WTC11 (cell line): ENCODE data around the gene PGGHG. TPM values are rescaled to one million over a fixed set of nuclear protein-coding genes. Genes with fewer than 3 reads are reported as not detected.

ENCODE experiments used
- ATAC-seq: fragments of 200-7000 bp; cut with Tn5 transposase; 2 replicates; pipeline ENCODE4 v1.10.0; 2021; ENCODE audit warnings: mild to moderate bottlenecking, moderate library complexity
- CTCF ChIA-PET: fragments of 300-600 bp; sonication (Branson Sonifier 250); formaldehyde crosslinking; loops from one replicate; lab custom pipeline; 2021; ENCODE audit warnings: antibody characterized with exemption; lab: Charles Lee
- POLR2A ChIA-PET: fragments of 350-600 bp; sonication (Branson Sonifier 250); formaldehyde crosslinking; loops from one replicate; lab custom pipeline; 2021; ENCODE audit warnings: antibody characterized with exemption; lab: Charles Lee
- DNase-seq: peaks from one replicate; pipeline ENCODE4 v3.0.0; 2021; ENCODE audit warnings: low spot score
- H3K27ac Mint-ChIP-seq: 2 replicates; pipeline ENCODE4 v1.8.0; 2021; ENCODE audit warnings: mixed read lengths
- H3K27me3 Mint-ChIP-seq: 2 replicates; pipeline ENCODE4 v1.8.0; 2021; ENCODE audit warnings: low read depth, mild to moderate bottlenecking, moderate library complexity, mixed read lengths
- H3K36me3 Mint-ChIP-seq: 2 replicates; pipeline ENCODE4 v1.8.0; 2021; ENCODE audit warnings: mixed read lengths
- H3K4me1 Mint-ChIP-seq: 2 replicates; pipeline ENCODE4 v1.8.0; 2022; ENCODE audit warnings: mixed read lengths
- H3K4me3 Mint-ChIP-seq: 2 replicates; pipeline ENCODE4 v1.8.0; 2021; ENCODE audit warnings: mild to moderate bottlenecking, moderate library complexity, mixed read lengths
- H3K9me3 Mint-ChIP-seq: 2 replicates; pipeline ENCODE4 v1.8.0; 2021; ENCODE audit warnings: mixed read lengths
- CREM ChIP-seq: sonication (generic); formaldehyde crosslinking; IDR thresholded peaks from 2 replicates; pipeline ENCODE4 v1.8.1; 2022; ENCODE audit warnings: mild to moderate bottlenecking, missing genetic modification reagents, moderate library complexity
- FOXK1 ChIP-seq: sonication (generic); formaldehyde crosslinking; IDR thresholded peaks from 2 replicates; pipeline ENCODE4 v1.8.0; 2022; ENCODE audit warnings: mild to moderate bottlenecking, moderate library complexity, missing genetic modification reagents
- HMGXB4 ChIP-seq: sonication (generic); formaldehyde crosslinking; IDR thresholded peaks from 2 replicates; pipeline ENCODE4 v1.8.1; 2023; ENCODE audit warnings: mild to moderate bottlenecking, moderate library complexity, missing genetic modification reagents
- MAX ChIP-seq: sonication (generic); formaldehyde crosslinking; IDR thresholded peaks from 2 replicates; pipeline ENCODE4 v1.8.0; 2022; ENCODE audit warnings: mild to moderate bottlenecking, missing genetic modification reagents
- NR1H2 ChIP-seq: sonication (generic); formaldehyde crosslinking; IDR thresholded peaks from 2 replicates; pipeline ENCODE4 v1.9.0; 2021; ENCODE audit warnings: mild to moderate bottlenecking, moderate library complexity, missing genetic modification reagents
- SMAD3 ChIP-seq: sonication (generic); formaldehyde crosslinking; IDR thresholded peaks from 2 replicates; pipeline ENCODE4 v1.8.0; 2022; ENCODE audit warnings: missing genetic modification reagents, mild to moderate bottlenecking, borderline replicate concordance
- SMAD4 ChIP-seq: sonication (generic); formaldehyde crosslinking; IDR thresholded peaks from 2 replicates; pipeline ENCODE4 v1.8.0; 2022; ENCODE audit warnings: mild to moderate bottlenecking, missing genetic modification reagents
- SP1 ChIP-seq: sonication (generic); formaldehyde crosslinking; conservative IDR thresholded peaks from 2 replicates; pipeline ENCODE4 v1.8.1; 2022; ENCODE audit warnings: missing genetic modification reagents
- ZMAT4 ChIP-seq: fragments of 250-450 bp; sonication (Bioruptor Pico); IDR thresholded peaks from 2 replicates; pipeline ENCODE4 v1.9.0; 2021; ENCODE audit warnings: mild to moderate bottlenecking
- ZNF121 ChIP-seq: sonication (generic); formaldehyde crosslinking; IDR thresholded peaks from 2 replicates; pipeline ENCODE4 v1.8.0; 2023; ENCODE audit warnings: missing genetic modification reagents
- ZNF138 ChIP-seq: sonication (generic); formaldehyde crosslinking; conservative IDR thresholded peaks from 2 replicates; pipeline ENCODE4 v1.8.1; 2022; ENCODE audit warnings: mild to moderate bottlenecking, moderate library complexity, missing genetic modification reagents
- ZNF232 ChIP-seq: sonication (generic); formaldehyde crosslinking; IDR thresholded peaks from 2 replicates; pipeline ENCODE4 v1.8.0; 2022; ENCODE audit warnings: mild to moderate bottlenecking, missing genetic modification reagents
- ZNF416 ChIP-seq: fragments of 250-450 bp; sonication (Bioruptor Pico); IDR thresholded peaks from 2 replicates; pipeline ENCODE4 v1.9.0; 2021; ENCODE audit warnings: mild to moderate bottlenecking, inconsistent platforms
- ZNF423 ChIP-seq: fragments of 250-450 bp; sonication (Bioruptor Pico); IDR thresholded peaks from 2 replicates; pipeline ENCODE4 v2.1.2; 2022; ENCODE audit warnings: mild to moderate bottlenecking, moderate library complexity
- ZNF671 ChIP-seq: fragments of 250-450 bp; sonication (Bioruptor Pico); IDR thresholded peaks from 2 replicates; pipeline ENCODE4 v1.8.0; 2021; ENCODE audit warnings: mild to moderate bottlenecking
- total RNA-seq: library from RNA; stranded (reverse); gene quantifications from 3 replicates; pipeline ENCODE4 v1.2.3, GENCODE V29; 2021
- TF ChIP-seq, protein P1 (sequence below): sonication (generic); formaldehyde crosslinking; IDR thresholded peaks from 2 replicates; pipeline ENCODE4 v1.8.0; 2022; ENCODE audit warnings: mild to moderate bottlenecking, missing genetic modification reagents
- TF ChIP-seq, protein P2 (sequence below): sonication (generic); formaldehyde crosslinking; IDR thresholded peaks from 2 replicates; pipeline ENCODE4 v1.8.0; 2023; ENCODE audit warnings: missing genetic modification reagents
- TF ChIP-seq, protein P3 (sequence below): fragments of 250-450 bp; sonication (Bioruptor Pico); conservative IDR thresholded peaks from 2 replicates; pipeline ENCODE4 v1.9.0; 2021; ENCODE audit warnings: mild to moderate bottlenecking
- TF ChIP-seq, protein P4 (sequence below): fragments of 250-450 bp; sonication (Bioruptor Pico); IDR thresholded peaks from 2 replicates; pipeline ENCODE4 v1.9.0; 2021; ENCODE audit warnings: moderate library complexity, mild to moderate bottlenecking, inconsistent platforms, borderline replicate concordance
- TF ChIP-seq, protein P5 (sequence below): sonication (generic); formaldehyde crosslinking; IDR thresholded peaks from 2 replicates; pipeline ENCODE4 v1.8.1; 2022; ENCODE audit warnings: mild to moderate bottlenecking, missing genetic modification reagents, moderate library complexity, borderline replicate concordance
- TF ChIP-seq, protein P6 (sequence below): sonication (generic); formaldehyde crosslinking; IDR thresholded peaks from 2 replicates; pipeline ENCODE4 v1.8.1; 2023; ENCODE audit warnings: mild to moderate bottlenecking, missing genetic modification reagents, moderate library complexity
- TF ChIP-seq, protein P7 (sequence below): sonication (generic); formaldehyde crosslinking; IDR thresholded peaks from 2 replicates; pipeline ENCODE4 v1.8.0; 2022; ENCODE audit warnings: mild to moderate bottlenecking, missing genetic modification reagents

The PGGHG gene
- total RNA-seq, 1 experiment from 2014 or later, result 74.9 TPM

- Mint-ChIP-seq H3K4me1 (peaks cover 53% of the 10 kb centered on the region), H3K27ac (peak overlapping the region; percentile 82; the same call in 1 of the 2 replicates)
- CTCF ChIA-PET, result interaction anchor here (0.6 to 2.6 kb wide), 5 partner anchors 9 to 64 kb away, joined by 3 to 23 read pairs (median 5); no protein-coding TSS in a partner anchor
- TF ChIP-seq ZMAT4 (CRISPR knock-in tag) (no peak), ZNF416 (CRISPR knock-in tag) (no peak), ZNF423 (CRISPR knock-in tag) (peak; percentile 70), SP1 (CRISPR knock-in tag) (0 out of 2 replicates have a peak, but pooled peaks have one; percentile 13), CREM (no peak), MAX (CRISPR knock-in tag) (0 out of 2 replicates have a peak, but pooled peaks have one; percentile 36), ZNF232 (no peak)
- TF ChIP-seq, protein P1, sequence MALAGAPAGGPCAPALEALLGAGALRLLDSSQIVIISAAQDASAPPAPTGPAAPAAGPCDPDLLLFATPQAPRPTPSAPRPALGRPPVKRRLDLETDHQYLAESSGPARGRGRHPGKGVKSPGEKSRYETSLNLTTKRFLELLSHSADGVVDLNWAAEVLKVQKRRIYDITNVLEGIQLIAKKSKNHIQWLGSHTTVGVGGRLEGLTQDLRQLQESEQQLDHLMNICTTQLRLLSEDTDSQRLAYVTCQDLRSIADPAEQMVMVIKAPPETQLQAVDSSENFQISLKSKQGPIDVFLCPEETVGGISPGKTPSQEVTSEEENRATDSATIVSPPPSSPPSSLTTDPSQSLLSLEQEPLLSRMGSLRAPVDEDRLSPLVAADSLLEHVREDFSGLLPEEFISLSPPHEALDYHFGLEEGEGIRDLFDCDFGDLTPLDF (CRISPR knock-in tag), result no peak
- TF ChIP-seq, protein P2, sequence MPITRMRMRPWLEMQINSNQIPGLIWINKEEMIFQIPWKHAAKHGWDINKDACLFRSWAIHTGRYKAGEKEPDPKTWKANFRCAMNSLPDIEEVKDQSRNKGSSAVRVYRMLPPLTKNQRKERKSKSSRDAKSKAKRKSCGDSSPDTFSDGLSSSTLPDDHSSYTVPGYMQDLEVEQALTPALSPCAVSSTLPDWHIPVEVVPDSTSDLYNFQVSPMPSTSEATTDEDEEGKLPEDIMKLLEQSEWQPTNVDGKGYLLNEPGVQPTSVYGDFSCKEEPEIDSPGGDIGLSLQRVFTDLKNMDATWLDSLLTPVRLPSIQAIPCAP (CRISPR knock-in tag), result no peak
- TF ChIP-seq, protein P3, sequence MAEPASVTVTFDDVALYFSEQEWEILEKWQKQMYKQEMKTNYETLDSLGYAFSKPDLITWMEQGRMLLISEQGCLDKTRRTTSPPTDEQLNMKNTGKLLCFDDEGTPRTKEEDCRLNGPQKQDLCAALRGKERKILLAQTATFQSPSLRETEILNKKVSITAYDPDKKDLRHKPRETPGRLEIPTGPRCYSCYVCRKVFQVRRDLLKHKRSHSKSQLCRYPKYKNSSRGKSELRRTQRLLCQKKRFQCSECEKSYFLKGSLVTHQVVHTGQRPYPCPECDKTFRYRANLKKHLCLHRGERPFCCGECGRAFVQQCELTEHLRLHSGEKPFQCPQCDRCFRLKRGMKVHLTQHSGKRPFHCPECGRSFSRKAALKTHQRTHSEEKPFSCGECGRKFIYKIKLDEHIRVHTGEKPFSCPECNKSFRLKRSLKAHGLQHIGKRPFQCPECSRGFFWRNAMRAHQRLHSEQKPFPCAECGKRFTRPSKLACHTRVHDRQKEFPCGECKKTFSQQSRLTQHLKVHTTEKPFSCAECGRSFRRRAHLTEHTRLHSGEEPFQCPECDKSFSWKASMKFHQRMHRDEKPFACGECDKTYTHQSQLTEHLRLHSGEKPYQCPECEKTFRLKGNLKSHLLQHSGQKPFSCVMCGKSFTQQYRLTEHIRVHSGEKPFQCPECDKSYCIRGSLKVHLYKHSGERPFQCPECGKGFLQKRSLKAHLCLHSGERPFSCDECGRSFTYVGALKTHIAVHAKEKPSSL (CRISPR knock-in tag), result no peak
- TF ChIP-seq, all 79 proteins: peak for 3
- Mint-ChIP-seq H3K9me3 (no peaks in the 10 kb centered on the region), H3K4me3 (no peak overlapping the region), H3K27me3 (no peaks in the 10 kb centered on the region), H3K36me3 (no peaks in the 10 kb centered on the region)
- peak; percentile 38 for ATAC-seq
- POLR2A ChIA-PET, result interaction anchor here (0.8 to 1.5 kb wide), 5 partner anchors 11 to 55 kb away, joined by 3 to 5 read pairs (median 4); partner anchors contain the start of gene NLRP6
- no peak for DNase-seq
These were observed 11.2 kb downstream of the PGGHG start for GRCh38 chr11:299951-300735.

DNA sequence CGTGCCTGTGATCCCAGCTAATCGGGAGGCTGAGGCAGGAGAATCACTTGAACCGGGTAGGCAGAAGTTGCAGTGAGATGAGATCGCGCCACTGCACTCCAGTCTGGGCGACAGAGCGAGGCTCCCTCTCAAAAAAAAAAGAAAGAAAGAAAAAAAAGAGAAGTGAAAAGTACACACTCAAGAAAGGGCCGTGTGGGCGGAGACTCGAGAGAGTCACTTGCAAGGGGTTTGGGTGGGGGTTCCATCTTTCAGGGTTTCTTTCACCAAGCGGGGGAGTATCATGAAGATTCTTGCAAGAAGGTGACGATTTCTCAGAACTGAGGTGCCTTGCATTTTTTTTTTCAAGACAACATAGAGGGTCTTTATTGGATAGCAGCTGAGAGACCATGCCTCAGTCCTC lies 14.4 kb downstream of the PGGHG start:
- no peak overlapping the region for H3K4me3 Mint-ChIP-seq
- no peaks in the 10 kb centered on the region for H3K27me3 Mint-ChIP-seq
- DNase-seq (no peak), ATAC-seq (no peak)
- H3K27ac Mint-ChIP-seq, result no peak overlapping the region; the same call in none of the 2 replicates
- no peaks in the 10 kb centered on the region for H3K9me3 Mint-ChIP-seq
- ChIA-PET POLR2A (no interaction called here), CTCF (interaction anchor here (0.7 to 3.2 kb wide), 3 partner anchors 52 to 90 kb away, joined by 3 to 25 read pairs (median 8); partner anchors contain the start of gene PKP3)
- peaks cover 69% of the 10 kb centered on the region for H3K4me1 Mint-ChIP-seq
- H3K36me3 Mint-ChIP-seq, result no peaks in the 10 kb centered on the region
- no peak for TF ChIP-seq CREM
- TF ChIP-seq ZNF121 (CRISPR knock-in tag), result no peak
- TF ChIP-seq ZNF138 (CRISPR knock-in tag), result no peak
- no peak for TF ChIP-seq NR1H2 (CRISPR knock-in tag)
- no peak for TF ChIP-seq FOXK1
- no peak for TF ChIP-seq HMGXB4 (CRISPR knock-in tag)
- TF ChIP-seq, protein P4, sequence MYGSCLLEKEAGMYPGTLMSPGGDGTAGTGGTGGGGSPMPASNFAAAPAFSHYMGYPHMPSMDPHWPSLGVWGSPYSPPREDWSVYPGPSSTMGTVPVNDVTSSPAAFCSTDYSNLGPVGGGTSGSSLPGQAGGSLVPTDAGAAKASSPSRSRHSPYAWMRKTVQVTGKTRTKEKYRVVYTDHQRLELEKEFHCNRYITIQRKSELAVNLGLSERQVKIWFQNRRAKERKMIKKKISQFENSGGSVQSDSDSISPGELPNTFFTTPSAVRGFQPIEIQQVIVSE (CRISPR knock-in tag), result no peak
- no peak for TF ChIP-seq ZNF423 (CRISPR knock-in tag)
- TF ChIP-seq, protein P5, sequence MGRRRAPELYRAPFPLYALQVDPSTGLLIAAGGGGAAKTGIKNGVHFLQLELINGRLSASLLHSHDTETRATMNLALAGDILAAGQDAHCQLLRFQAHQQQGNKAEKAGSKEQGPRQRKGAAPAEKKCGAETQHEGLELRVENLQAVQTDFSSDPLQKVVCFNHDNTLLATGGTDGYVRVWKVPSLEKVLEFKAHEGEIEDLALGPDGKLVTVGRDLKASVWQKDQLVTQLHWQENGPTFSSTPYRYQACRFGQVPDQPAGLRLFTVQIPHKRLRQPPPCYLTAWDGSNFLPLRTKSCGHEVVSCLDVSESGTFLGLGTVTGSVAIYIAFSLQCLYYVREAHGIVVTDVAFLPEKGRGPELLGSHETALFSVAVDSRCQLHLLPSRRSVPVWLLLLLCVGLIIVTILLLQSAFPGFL (CRISPR knock-in tag), result no peak
- TF ChIP-seq ZNF671 (CRISPR knock-in tag), result no peak
- no peak for TF ChIP-seq SMAD3 (CRISPR knock-in tag)
- TF ChIP-seq, protein P6, sequence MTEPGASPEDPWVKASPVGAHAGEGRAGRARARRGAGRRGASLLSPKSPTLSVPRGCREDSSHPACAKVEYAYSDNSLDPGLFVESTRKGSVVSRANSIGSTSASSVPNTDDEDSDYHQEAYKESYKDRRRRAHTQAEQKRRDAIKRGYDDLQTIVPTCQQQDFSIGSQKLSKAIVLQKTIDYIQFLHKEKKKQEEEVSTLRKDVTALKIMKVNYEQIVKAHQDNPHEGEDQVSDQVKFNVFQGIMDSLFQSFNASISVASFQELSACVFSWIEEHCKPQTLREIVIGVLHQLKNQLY (CRISPR knock-in tag), result no peak
- TF ChIP-seq, protein P1 (CRISPR knock-in tag), result no peak
- no peak for TF ChIP-seq SMAD4 (CRISPR knock-in tag)
- TF ChIP-seq, protein P7, sequence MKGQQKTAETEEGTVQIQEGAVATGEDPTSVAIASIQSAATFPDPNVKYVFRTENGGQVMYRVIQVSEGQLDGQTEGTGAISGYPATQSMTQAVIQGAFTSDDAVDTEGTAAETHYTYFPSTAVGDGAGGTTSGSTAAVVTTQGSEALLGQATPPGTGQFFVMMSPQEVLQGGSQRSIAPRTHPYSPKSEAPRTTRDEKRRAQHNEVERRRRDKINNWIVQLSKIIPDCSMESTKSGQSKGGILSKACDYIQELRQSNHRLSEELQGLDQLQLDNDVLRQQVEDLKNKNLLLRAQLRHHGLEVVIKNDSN (CRISPR knock-in tag), result no peak
